Cardiac fibroblast (primary cell): ENCODE results near the gene OOSP2.
"Not testable (repeated sequence)": the region's sequence is repeated elsewhere in the genome, so short reads cannot be mapped to it uniquely, and the experiment has no call there.

Experiments
- DNase-seq, 2 donors: peaks; one replicate each; pipeline versions ENCODE4 v3.0.0 to v3.0.0-alpha.2; 2010; ENCODE audit warnings: low read depth in 2 of 2
- H3K4me3 ChIP-seq, 2 donors: replicated peaks in 1 of 2; 1 replicate in 1 of 2; 2 replicates in 1 of 2; pipeline ENCODE4 v1.5.1; 2011; ENCODE audit warnings: low read depth in 2 of 2, low read length in 2 of 2, mild to moderate bottlenecking in 2 of 2, moderate library complexity in 1 of 2
- TF ChIP-seq, protein P1 (sequence below): IDR thresholded peaks from one replicate; pipeline ENCODE4 v1.5.1; 2011; ENCODE audit warnings: low read depth, mild to moderate bottlenecking, low read length, inconsistent platforms

OOSP2 gene

GRCh38 chr11:60016881-60017280, 23.3 kb upstream of the OOSP2 start, which contains the start of gene OOSP4B:
Gene OOSP4B, plus strand, starts transcription at chr11:60017181.
- DNase-seq: no peak
- TF ChIP-seq, protein P1, sequence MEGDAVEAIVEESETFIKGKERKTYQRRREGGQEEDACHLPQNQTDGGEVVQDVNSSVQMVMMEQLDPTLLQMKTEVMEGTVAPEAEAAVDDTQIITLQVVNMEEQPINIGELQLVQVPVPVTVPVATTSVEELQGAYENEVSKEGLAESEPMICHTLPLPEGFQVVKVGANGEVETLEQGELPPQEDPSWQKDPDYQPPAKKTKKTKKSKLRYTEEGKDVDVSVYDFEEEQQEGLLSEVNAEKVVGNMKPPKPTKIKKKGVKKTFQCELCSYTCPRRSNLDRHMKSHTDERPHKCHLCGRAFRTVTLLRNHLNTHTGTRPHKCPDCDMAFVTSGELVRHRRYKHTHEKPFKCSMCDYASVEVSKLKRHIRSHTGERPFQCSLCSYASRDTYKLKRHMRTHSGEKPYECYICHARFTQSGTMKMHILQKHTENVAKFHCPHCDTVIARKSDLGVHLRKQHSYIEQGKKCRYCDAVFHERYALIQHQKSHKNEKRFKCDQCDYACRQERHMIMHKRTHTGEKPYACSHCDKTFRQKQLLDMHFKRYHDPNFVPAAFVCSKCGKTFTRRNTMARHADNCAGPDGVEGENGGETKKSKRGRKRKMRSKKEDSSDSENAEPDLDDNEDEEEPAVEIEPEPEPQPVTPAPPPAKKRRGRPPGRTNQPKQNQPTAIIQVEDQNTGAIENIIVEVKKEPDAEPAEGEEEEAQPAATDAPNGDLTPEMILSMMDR: no peak
- no peak within 1 kb of the TSS for H3K4me3 ChIP-seq

DNA sequence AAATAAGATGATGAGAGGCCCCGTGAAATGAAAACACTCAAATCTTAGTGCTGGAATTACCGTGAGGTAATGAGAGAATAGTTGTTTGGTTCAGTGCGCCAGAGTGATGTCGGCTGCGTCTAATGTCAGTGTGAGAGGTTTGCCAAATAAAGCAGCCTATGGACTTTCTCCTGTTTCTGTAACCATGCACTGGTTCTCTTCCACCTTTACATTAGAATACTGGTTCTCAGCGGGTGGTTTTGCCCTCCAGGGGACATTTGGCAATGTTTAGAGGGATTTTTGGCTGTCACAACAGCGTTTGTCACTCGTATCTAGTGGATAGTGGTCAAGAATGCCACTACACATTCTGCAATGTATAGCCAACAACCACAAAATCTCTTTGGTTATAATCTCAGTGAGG, 22.2 kb upstream of the OOSP2 start:
- no peak overlapping the region for H3K4me3 ChIP-seq
- TF ChIP-seq, protein P1: no peak
- no peak for DNase-seq

GRCh38 chr11:60020376-60020775, 19.8 kb upstream of the OOSP2 start:
- DNase-seq, H3K4me3 ChIP-seq: not testable (repeated sequence)

GRCh38 chr11:60029015-60029632, 11.1 kb upstream of the OOSP2 start:
- no peak overlapping the region for H3K4me3 ChIP-seq
- TF ChIP-seq, protein P1: no peak
- no peak for DNase-seq

DNA sequence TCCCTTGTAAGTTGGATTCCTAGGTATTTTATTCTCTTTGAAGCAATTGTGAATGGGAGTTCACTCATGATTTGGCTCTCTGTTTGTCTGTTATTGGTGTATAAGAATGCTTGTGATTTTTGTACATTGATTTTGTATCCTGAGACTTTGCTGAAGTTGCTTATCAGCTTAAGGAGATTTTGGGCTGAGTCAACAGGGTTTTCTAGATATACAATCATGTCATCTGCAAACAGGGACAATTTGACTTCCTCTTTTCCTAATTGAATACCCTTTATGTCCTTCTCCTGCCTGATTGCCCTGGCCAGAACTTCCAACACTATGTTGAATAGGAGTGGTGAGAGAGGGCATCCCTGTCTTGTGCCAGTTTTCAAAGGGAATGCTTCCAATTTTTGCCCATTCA, 10.2 kb downstream of the OOSP2 start:
- not testable (repeated sequence) for DNase-seq, H3K4me3 ChIP-seq

- not testable (repeated sequence) for H3K4me3 ChIP-seq, DNase-seq
Observed at GRCh38 chr11:60050839-60051238, 10.6 kb downstream of the OOSP2 start.

GRCh38 chr11:60056349-60056969, 16.2 kb downstream of the OOSP2 start, which contains the start of gene MS4A3:
Gene MS4A3, plus strand, starts transcription at chr11:60056665. Its CDS starts 4,496 bp downstream, at chr11:60061161.
- no peak for DNase-seq
- no peak within 1 kb of the TSS for H3K4me3 ChIP-seq
- TF ChIP-seq, protein P1: no peak

- TF ChIP-seq, protein P1: no peak
- no peak for DNase-seq
- H3K4me3 ChIP-seq: no peak overlapping the region
Observed at GRCh38 chr11:60059052-60059451, 18.8 kb downstream of the OOSP2 start.
